Fibroblast of the conjunctiva (primary cell): Measurements from ENCODE around the gene PDE2A.

Experiments used
- DNase-seq: peaks from one replicate; pipeline ENCODE4 v3.0.0-alpha.2; 2010; ENCODE audit warnings: low read depth

PDE2A gene

GRCh38 chr11:72673943-72674828, at the start of gene PDE2A:
Gene PDE2A, minus strand, starts transcription at chr11:72674422. Its CDS starts 215 bp downstream, at chr11:72674207.
- DNase-seq = no peak

GRCh38 chr11:72723508-72723907, 49.3 kb upstream of the PDE2A start:
- DNase-seq = no peak

- peak; percentile 80 for DNase-seq
Observed at GRCh38 chr11:72722050-72722748, 48.0 kb upstream of the PDE2A start.

- DNase-seq = no peak
Observed at GRCh38 chr11:72721689-72722049, 47.4 kb upstream of the PDE2A start.

GRCh38 chr11:72721276-72721675, 47.1 kb upstream of the PDE2A start:
- DNase-seq = no peak

GRCh38 chr11:72720784-72721183, 46.6 kb upstream of the PDE2A start:
- no peak for DNase-seq

- no peak for DNase-seq
Observed at GRCh38 chr11:72720047-72720446, 45.8 kb upstream of the PDE2A start.

GRCh38 chr11:72719551-72719950, 45.3 kb upstream of the PDE2A start:
- no peak for DNase-seq

GRCh38 chr11:72719144-72719543, 44.9 kb upstream of the PDE2A start:
- DNase-seq = no peak

GRCh38 chr11:72718101-72718501, 43.9 kb upstream of the PDE2A start:
- DNase-seq = no peak

- DNase-seq = no peak
Observed at GRCh38 chr11:72716788-72717435, 42.7 kb upstream of the PDE2A start.

GRCh38 chr11:72716290-72716689, 42.1 kb upstream of the PDE2A start:
- DNase-seq = no peak

GRCh38 chr11:72712841-72713240, 38.6 kb upstream of the PDE2A start:
- no peak for DNase-seq

GRCh38 chr11:72712168-72712751, 38.0 kb upstream of the PDE2A start:
- no peak for DNase-seq

- DNase-seq = no peak
Observed at GRCh38 chr11:72711141-72711540, 36.9 kb upstream of the PDE2A start.

GRCh38 chr11:72710278-72710677, 36.1 kb upstream of the PDE2A start:
- no peak for DNase-seq

GRCh38 chr11:72709478-72710238, 35.4 kb upstream of the PDE2A start:
- no peak for DNase-seq

- no peak for DNase-seq
Observed at GRCh38 chr11:72707032-72707431, 32.8 kb upstream of the PDE2A start.

GRCh38 chr11:72706579-72706978, 32.4 kb upstream of the PDE2A start:
- DNase-seq = no peak

- DNase-seq = no peak
Observed at GRCh38 chr11:72705442-72706365, 31.5 kb upstream of the PDE2A start.
